HepG2 (cell line): ENCODE measurements around the gene METTL25. TPM values are rescaled to one million over a fixed set of nuclear protein-coding genes. Genes with fewer than 3 reads are reported as not detected.

Experiments used
- ATAC-seq: fragments of 200-7000 bp; cut with Tn5 transposase; 3 replicates; pipeline ENCODE4 v1.9.1; 2020; ENCODE audit warnings: mild to moderate bottlenecking, moderate library complexity
- BruUV-seq: library from RNA; stranded (reverse); fragments of 400-500 nt; replicated peaks from 2 replicates; lab custom pipeline; 2021; lab: Mats Ljungman, UMichigan
- CTCF ChIA-PET: fragments of 300-600 bp; formaldehyde crosslinking; extraction: SDS; loops from one replicate; lab custom pipeline; 2021; ENCODE audit warnings: low total read pairs, inconsistent platforms, low intra/inter-chr PET ratio; lab: Yijun Ruan, JAX
- POLR2A ChIA-PET: fragments of 350-600 bp; sonication (Branson Sonifier 250); formaldehyde crosslinking; loops from one replicate; lab custom pipeline; 2020; ENCODE audit warnings: antibody characterized with exemption, inconsistent platforms; lab: Yijun Ruan, JAX
- DNase-seq: peaks from one replicate; pipeline ENCODE4 v3.0.0-alpha.2; 2015; ENCODE audit warnings: low spot score
- FAIRE-seq: peaks from 3 replicates; lab custom pipeline; 2011; peaks lifted over from hg19 to GRCh38; lab: Jason Lieb, UNC
- H2AFZ ChIP-seq: one replicate; pipeline ENCODE4 v1.6.1; 2011; ENCODE audit warnings: low read length, inconsistent platforms
- H3K27ac ChIP-seq: fragments of 300-600 bp; 3 replicates; pipeline ENCODE4 v1.8.0; 2011; ENCODE audit warnings: mixed run types, mild to moderate bottlenecking, mixed read lengths, low read length, inconsistent platforms; ENCODE audit not compliant: insufficient read depth; ENCODE audit errors: extremely low read length
- H3K27me3 ChIP-seq, 2 experiments: fragments of 200-600 bp in 1 of 2; 2 replicates in 1 of 2; 3 replicates in 1 of 2; pipeline versions ENCODE4 v1.6.0 to v1.8.0; 2011; ENCODE audit warnings: low read length in 2 of 2, mild to moderate bottlenecking in 2 of 2, moderate library complexity in 2 of 2, inconsistent platforms in 1 of 2; ENCODE audit not compliant: insufficient read depth in 2 of 2, control insufficient read depth in 1 of 2
- H3K36me3 ChIP-seq, 2 experiments: fragments of 200-600 bp in 1 of 2; replicated peaks in 1 of 2; 2 replicates in 1 of 2; 3 replicates in 1 of 2; pipeline versions ENCODE4 v1.5.1 to v1.8.0; 2011; ENCODE audit warnings: low read length in 2 of 2, inconsistent platforms in 1 of 2; ENCODE audit not compliant: insufficient read depth in 2 of 2, control insufficient read depth in 1 of 2
- H3K4me1 ChIP-seq: 2 replicates; pipeline ENCODE4 v1.5.1; 2012; ENCODE audit warnings: low read length, inconsistent platforms; ENCODE audit not compliant: insufficient read depth
- H3K4me2 ChIP-seq: 2 replicates; pipeline ENCODE4 v1.6.0; 2011; ENCODE audit warnings: low read depth, low read length, inconsistent platforms
- H3K4me3 ChIP-seq, 3 experiments: fragments of 200-600 bp in 1 of 3; sonication (generic), shearing (Covaris generic) in 1 of 3; replicated peaks in 1 of 3; 2 replicates each; pipeline ENCODE4 v1.5.1; 2011 to 2016; ENCODE audit warnings: low read length in 3 of 3, inconsistent platforms in 2 of 3, low read depth in 2 of 3, mild to moderate bottlenecking in 2 of 3, control low read depth in 1 of 3, mixed read lengths in 1 of 3; ENCODE audit not compliant: insufficient read depth in 1 of 3
- H3K79me2 ChIP-seq: one replicate; pipeline ENCODE4 v1.6.1; 2011; ENCODE audit warnings: low read length, inconsistent platforms; ENCODE audit not compliant: insufficient read depth
- H3K9ac ChIP-seq: 2 replicates; pipeline ENCODE4 v1.6.0; 2011; ENCODE audit warnings: mild to moderate bottlenecking, low read depth, low read length, inconsistent platforms; ENCODE audit not compliant: insufficient read depth
- H3K9me3 ChIP-seq: 2 replicates; pipeline ENCODE4 v1.5.1; 2012; ENCODE audit warnings: mild to moderate bottlenecking, low read length
- H4K20me1 ChIP-seq: 2 replicates; pipeline ENCODE4 v1.6.0; 2011; ENCODE audit warnings: inconsistent platforms, mild to moderate bottlenecking, low read length, moderate library complexity; ENCODE audit not compliant: insufficient read depth
- CEBPB ChIP-seq: IDR thresholded peaks from 2 replicates; pipeline ENCODE4 v1.6.1; 2011; ENCODE audit warnings: low read depth, low read length, improper control_type of control experiment, borderline replicate concordance
- CEBPG ChIP-seq: IDR thresholded peaks from 2 replicates; pipeline ENCODE4 v1.6.1; 2016
- KDM5A ChIP-seq: fragments of 200-600 bp; sonication (generic); IDR thresholded peaks from 2 replicates; pipeline ENCODE4 v1.7.0; 2018; ENCODE audit warnings: antibody characterized with exemption, mild to moderate bottlenecking, low read length, borderline replicate concordance
- KLF6 ChIP-seq: IDR thresholded peaks from 2 replicates; pipeline ENCODE4 v1.8.0; 2016; ENCODE audit warnings: missing biosample characterization, missing genetic modification reagents
- PBX3 ChIP-seq: sonication (generic); formaldehyde crosslinking; IDR thresholded peaks from 2 replicates; pipeline ENCODE4 v1.8.1; 2023; ENCODE audit warnings: missing genetic modification reagents, inconsistent platforms, borderline replicate concordance
- PRPF4 ChIP-seq: fragments of 200-400 bp; formaldehyde crosslinking; IDR thresholded peaks from 2 replicates; pipeline ENCODE4 v1.6.1; 2016; ENCODE audit warnings: low read length, low read depth; ENCODE audit not compliant: poor library complexity, severe bottlenecking
- WGBS: methylation state at CpG from one replicate; pipeline ENCODE4 v1.1.6; 2017; ENCODE audit warnings: low lambda C conversion rate; 5-methylcytosine and 5-hydroxymethylcytosine counted together
- in situ Hi-C: cut with HindIII; loops from 2 replicates; pipeline ENCODE4 v1.10.0; 2017; ENCODE audit warnings: low pct_unique_long_range_greater_than_20kb; ENCODE audit not compliant: extremely low pct_ligation_motif_present
- intact Hi-C: fragments of 100-400 bp; cut with micrococcal nuclease; formaldehyde crosslinking; loops from one replicate; pipeline ENCODE4 v1.10.0; 2022; ENCODE audit not compliant: unreplicated experiment
- polyA plus RNA-seq, 8 experiments: library from polyadenylated mRNA; depleted of rRNA in 3 of 8; stranded (reverse) in 7 of 8; unstranded in 1 of 8; fragments of >200 nt; fragmentation: Illumina TruSeq in 4 of 8; extraction: Trizol in 4 of 8; gene quantifications; 2 replicates each; pipeline versions ENCODE4 v1.2.1 to v1.2.3, GENCODE V29; 2011 to 2016; ENCODE audit warnings: low read depth in 4 of 8, missing spikeins in 1 of 8, mixed read lengths in 1 of 8; ENCODE audit not compliant: insufficient read depth in 1 of 8
- total RNA-seq, 5 experiments: library from RNA; depleted of rRNA; stranded (reverse); fragments of >200 nt; fragmentation: Illumina TruSeq; extraction: Trizol; gene quantifications; 2 replicates each; pipeline ENCODE4 v1.2.3, GENCODE V29; 2016; ENCODE audit warnings: low read depth in 1 of 5
- TF ChIP-seq, protein P1 (sequence below): sonication (generic); formaldehyde crosslinking; IDR thresholded peaks from 2 replicates; pipeline ENCODE4 v1.4.0; 2020; ENCODE audit warnings: missing genetic modification reagents

Gene METTL25
- total and polyA plus RNA-seq, 2 of the 13 experiments (the other 11 are each of a cell fraction or from before 2014, with no cell fraction given), result 2.2 to 7.8 TPM

GRCh38 chr12:82357340-82357739 is 989 bp upstream of the METTL25 start:
- peaks cover 39% of the 10 kb centered on the region for H3K79me2 ChIP-seq
- H3K27me3 ChIP-seq, result no peaks in the 10 kb centered on the region; a peak in 1 of 5 replicates
- POLR2A ChIA-PET, result interaction anchor here (1.3 kb wide), 1 partner anchor 1579 kb away, joined by 3 read pairs; no protein-coding TSS in a partner anchor

GRCh38 chr12:82357845-82358199 is 507 bp upstream of the METTL25 start:
- no peaks in the 10 kb centered on the region; a peak in 1 of 5 replicates for H3K27me3 ChIP-seq
- no peak overlapping the region for H2AFZ ChIP-seq
- no peaks in the 10 kb centered on the region; the same call in 1 of the 2 replicates for H4K20me1 ChIP-seq
- DNase-seq, result peak; percentile 13
- no peak for FAIRE-seq
- no peaks in the 10 kb centered on the region for H3K9me3 ChIP-seq
- TSS peak; percentile 57 for BruUV-seq
- TF ChIP-seq PRPF4, result no peak
- 0 out of 2 replicates have a peak, but pooled peaks have one; percentile 17 for TF ChIP-seq PBX3 (CRISPR knock-in tag)
- H3K4me1 ChIP-seq, result peaks cover 30% of the 10 kb centered on the region
- H3K79me2 ChIP-seq, result peaks cover 39% of the 10 kb centered on the region
- peak overlapping the region; percentile 98 for H3K27ac ChIP-seq
- POLR2A ChIA-PET, result interaction anchor here (0.8 to 1.3 kb wide), 5 partner anchors 9 to 1580 kb away, joined by 3 to 6 read pairs (median 3); no protein-coding TSS in a partner anchor
- peak overlapping the region; percentile 84 to 95 (median 94) for H3K4me3 ChIP-seq
- H3K9ac ChIP-seq, result peak overlapping the region; percentile 97
- 2% methylated on average over 10 of the region's 10 CpGs for WGBS
- in situ Hi-C loops, result no loop called here
- CTCF ChIA-PET, result no interaction called here
- peak overlapping the region; percentile 90 for H3K4me2 ChIP-seq
- intact Hi-C loops, result loop anchor here (10.0 kb wide), 1 partner anchor 713 kb away; no protein-coding TSS in a partner anchor
- H3K36me3 ChIP-seq, result peaks cover 1 to 32% of the 10 kb centered on the region in 2 experiments; a peak in 3 of 5 replicates
- no peak; the same call in 2 of the 3 replicates for ATAC-seq

More at GRCh38 chr12:82357340-82357739, 989 bp upstream of the METTL25 start:
- H3K27ac ChIP-seq, result peak overlapping the region; percentile 98
- intact Hi-C loops (loop anchor here (10.0 kb wide), 1 partner anchor 713 kb away; no protein-coding TSS in a partner anchor), in situ Hi-C loops (no loop called here)
- peaks cover 1 to 32% of the 10 kb centered on the region in 2 experiments; a peak in 3 of 5 replicates for H3K36me3 ChIP-seq
- H3K4me2 ChIP-seq, result peak overlapping the region; percentile 90
- peak overlapping the region; percentile 97 for H3K9ac ChIP-seq
- no TSS peak for BruUV-seq
- DNase-seq, result no peak
- H2AFZ ChIP-seq, result no peak overlapping the region
- no peak for FAIRE-seq
- TF ChIP-seq, protein P1, sequence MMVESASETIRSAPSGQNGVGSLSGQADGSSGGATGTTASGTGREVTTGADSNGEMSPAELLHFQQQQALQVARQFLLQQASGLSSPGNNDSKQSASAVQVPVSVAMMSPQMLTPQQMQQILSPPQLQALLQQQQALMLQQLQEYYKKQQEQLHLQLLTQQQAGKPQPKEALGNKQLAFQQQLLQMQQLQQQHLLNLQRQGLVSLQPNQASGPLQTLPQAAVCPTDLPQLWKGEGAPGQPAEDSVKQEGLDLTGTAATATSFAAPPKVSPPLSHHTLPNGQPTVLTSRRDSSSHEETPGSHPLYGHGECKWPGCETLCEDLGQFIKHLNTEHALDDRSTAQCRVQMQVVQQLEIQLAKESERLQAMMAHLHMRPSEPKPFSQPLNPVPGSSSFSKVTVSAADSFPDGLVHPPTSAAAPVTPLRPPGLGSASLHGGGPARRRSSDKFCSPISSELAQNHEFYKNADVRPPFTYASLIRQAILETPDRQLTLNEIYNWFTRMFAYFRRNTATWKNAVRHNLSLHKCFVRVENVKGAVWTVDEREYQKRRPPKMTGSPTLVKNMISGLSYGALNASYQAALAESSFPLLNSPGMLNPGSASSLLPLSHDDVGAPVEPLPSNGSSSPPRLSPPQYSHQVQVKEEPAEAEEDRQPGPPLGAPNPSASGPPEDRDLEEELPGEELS, result no peak
- no peak for TF ChIP-seq KDM5A
- TF ChIP-seq CEBPB, result peak; percentile 51; the same call in 1 of the 2 replicates
- TF ChIP-seq CEBPG (CRISPR knock-in tag), result peak; percentile 27; the same call in 1 of the 2 replicates
- TF ChIP-seq KLF6 (CRISPR knock-in tag), result no peak
- WGBS, result 14% methylated on average over 4 of the region's 4 CpGs
- no peaks in the 10 kb centered on the region for H3K9me3 ChIP-seq
- no peaks in the 10 kb centered on the region; the same call in 1 of the 2 replicates for H4K20me1 ChIP-seq
- peak overlapping the region; percentile 84 to 95 (median 94) for H3K4me3 ChIP-seq
- H3K4me1 ChIP-seq, result peaks cover 30% of the 10 kb centered on the region
- CTCF ChIA-PET, result no interaction called here
- ATAC-seq, result no peak
